A673 (cell line): ENCODE data around the gene PIK3AP1.

Experiments
- CTCF ChIP-seq: fragments of 300-800, 200-600 bp; sonication (generic); conservative IDR thresholded peaks from 2 replicates; pipeline ENCODE4 v1.5.1; 2017; ENCODE audit warnings: low read depth, mild to moderate bottlenecking, antibody characterized with exemption, low read length, moderate library complexity, mixed read lengths
- EZH2 ChIP-seq: fragments of 200-600 bp; sonication (generic); IDR thresholded peaks from 2 replicates; pipeline ENCODE4 v1.6.1; 2017; ENCODE audit warnings: borderline replicate concordance, low read depth, mild to moderate bottlenecking, mixed read lengths, antibody characterized with exemption, low read length; ENCODE audit not compliant: poor library complexity, severe bottlenecking

GRCh38 chr10:96708456-96708855 is 11.9 kb downstream of the PIK3AP1 start:
- TF ChIP-seq CTCF: no peak
- no peak for TF ChIP-seq EZH2
